Activated T-cell treated with anti-CD3 and anti-CD28 coated beads, Interleukin-2, amount 50 U/mL, for 1 hour (primary cell): ENCODE results near the gene HOXB3.

Experiments used
- DNase-seq: peaks from one replicate; pipeline ENCODE4 v3.0.0-alpha.2; 2020

The HOXB3 gene

GRCh38 chr17:48589831-48590606, at the start of gene HOXB3:
Gene HOXB3 (minus strand): TSS chr17:48590241. CDS start chr17:48552474, 37,767 bp downstream.
- DNase-seq, result no peak

- no peak for DNase-seq
Observed at GRCh38 chr17:48639136-48639535, 49.1 kb upstream of the HOXB3 start.

DNA sequence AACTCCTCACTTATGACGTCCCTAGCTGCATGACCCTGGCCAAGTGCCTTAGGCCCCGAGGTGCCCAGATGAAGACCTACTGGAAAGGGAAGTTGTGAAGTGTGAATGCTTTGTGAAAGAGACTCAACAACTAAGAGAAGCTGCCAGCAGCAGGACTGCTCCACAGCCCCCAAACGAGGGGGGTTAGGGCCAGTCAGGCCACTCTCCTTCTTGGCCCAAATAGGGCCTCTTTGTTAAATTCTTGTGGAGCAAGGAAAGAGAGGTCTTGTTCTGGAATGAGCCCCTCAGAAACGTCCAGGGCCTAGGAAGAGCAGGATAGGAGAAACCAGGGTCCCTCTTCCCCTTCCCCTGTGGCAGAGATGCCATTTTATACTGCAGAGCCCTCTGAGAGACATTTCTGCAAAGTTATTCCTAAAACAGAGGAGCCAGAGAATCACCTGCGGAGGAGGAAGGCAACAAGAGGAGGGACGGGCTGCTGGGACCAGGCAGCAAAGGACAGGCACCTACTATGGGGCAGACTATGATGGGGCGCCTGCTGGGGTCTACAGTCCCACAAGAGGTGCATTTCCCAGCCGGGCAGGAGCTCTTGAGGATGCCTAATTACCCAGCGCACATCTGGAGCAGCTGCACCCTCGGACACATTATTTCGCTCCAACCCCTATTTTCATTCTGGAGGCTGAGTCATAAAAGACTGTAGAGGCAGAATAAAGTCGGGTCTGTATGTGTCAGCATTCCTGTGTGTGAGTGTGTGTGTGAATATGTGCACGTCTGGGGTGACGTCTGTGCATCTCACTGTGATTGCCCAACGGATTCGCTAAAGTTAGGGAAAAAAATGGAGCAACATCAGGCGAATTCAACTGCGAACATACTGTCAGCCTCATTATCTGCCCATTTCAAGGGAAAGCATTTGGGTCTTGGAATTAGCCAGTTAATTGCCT, 47.6 kb upstream of the HOXB3 start:
- DNase-seq, result no peak

- peak; percentile 75 for DNase-seq
Observed at GRCh38 chr17:48636177-48637018, 46.4 kb upstream of the HOXB3 start.

GRCh38 chr17:48634493-48635208, 44.6 kb upstream of the HOXB3 start:
- DNase-seq, result no peak

GRCh38 chr17:48633266-48633677, 43.2 kb upstream of the HOXB3 start:
- DNase-seq, result no peak

DNA sequence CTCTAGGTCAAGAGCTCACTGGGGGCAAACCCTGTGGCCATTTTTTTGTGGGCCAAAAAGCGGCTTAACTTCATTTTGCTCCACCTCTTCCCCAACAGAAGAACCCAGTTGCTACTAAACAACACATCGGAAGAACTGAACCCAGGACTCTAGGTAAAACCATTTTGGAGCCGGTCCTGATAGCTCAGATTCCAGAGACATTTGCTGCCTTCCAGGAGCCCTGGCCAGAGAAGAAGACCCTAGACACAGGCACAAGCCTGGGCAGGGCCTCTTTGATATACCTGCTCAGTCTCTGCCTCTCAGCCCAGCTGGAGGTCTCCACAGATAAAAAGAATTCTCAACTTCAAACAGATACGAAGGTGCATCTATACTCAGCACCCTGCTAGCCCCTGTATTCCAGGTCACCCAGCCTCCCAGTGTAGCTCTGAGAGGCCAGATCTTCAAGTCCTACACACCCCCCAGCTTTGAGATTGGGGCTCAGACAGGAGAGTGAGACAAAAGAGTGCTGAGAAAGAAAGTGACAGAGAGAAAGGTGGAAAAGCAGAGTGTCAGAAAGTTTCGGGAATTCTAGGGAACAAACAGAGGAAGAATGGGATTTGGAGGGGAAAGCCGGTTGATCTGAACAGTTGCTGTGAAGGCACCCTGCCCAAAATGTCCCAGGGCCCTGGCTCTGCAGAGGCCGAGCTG, 42.7 kb upstream of the HOXB3 start:
- DNase-seq, result no peak

GRCh38 chr17:48631693-48632578, 41.9 kb upstream of the HOXB3 start:
- DNase-seq, result no peak

- DNase-seq, result no peak
Observed at GRCh38 chr17:48630925-48631692, 41.1 kb upstream of the HOXB3 start.

DNA sequence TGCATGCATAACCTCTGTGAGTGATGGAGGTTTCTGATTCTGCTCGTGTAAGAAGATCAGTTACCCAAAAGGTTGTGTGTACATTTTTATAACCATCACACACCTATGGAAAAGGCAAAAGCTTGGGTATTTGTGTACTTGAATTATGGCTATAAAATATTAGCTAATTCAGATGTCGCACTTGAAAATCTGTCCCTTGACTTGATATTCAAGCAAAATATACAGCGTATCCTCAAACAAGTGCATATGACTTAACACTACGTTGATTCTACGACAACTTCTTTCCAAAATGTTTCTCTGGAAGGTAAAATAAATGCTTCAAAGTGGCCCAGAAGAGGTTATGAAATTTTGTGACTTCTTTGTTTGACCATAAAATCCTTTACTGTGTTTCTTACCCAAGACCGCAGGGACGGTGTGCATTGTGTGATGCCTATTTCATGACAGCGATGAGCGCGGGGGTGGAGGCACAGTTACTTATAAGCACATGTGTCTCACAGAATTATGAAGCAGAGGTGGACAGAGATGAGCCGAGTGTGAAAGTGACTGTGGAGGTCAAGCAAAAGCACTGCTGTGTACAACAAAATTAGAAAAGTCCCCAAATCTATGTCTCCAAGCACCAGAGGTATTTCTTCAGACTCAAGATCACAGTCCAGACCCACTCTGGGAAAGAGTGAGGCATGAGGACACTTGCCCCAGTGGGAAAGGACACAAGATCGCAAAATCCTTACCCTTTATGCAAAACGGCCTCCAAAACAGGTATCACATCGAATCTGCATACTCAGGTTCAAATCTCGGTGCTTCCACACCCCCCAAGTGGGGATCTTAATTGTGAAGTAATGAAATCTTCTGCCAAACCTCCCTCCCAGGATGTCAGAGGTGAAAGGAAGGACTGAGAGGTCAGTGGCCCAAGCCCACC, 40.2 kb upstream of the HOXB3 start:
- no peak for DNase-seq

DNA sequence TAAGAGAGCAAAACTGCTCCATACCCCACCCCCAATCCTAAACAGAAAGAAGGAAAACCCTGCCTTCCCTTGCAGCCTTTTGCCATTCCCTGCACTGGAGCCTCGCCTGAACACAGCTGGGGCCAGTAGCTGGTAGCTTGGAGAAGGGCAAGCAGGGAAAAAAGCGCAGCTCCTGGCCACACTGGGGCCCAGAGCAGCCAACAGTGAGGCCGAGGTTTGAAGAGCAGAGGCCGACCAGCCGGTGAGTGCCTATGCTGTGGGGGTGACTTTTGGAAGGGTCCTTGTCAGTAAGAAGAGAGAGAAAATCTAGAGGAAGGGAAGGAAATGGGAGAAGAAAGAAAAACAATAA, 39.3 kb upstream of the HOXB3 start:
- peak; percentile 13 for DNase-seq

- DNase-seq, result peak; percentile 13
Observed at GRCh38 chr17:48628649-48629410, 38.8 kb upstream of the HOXB3 start.

- DNase-seq, result peak; percentile 16
Observed at GRCh38 chr17:48627623-48628521, 37.8 kb upstream of the HOXB3 start.

DNA sequence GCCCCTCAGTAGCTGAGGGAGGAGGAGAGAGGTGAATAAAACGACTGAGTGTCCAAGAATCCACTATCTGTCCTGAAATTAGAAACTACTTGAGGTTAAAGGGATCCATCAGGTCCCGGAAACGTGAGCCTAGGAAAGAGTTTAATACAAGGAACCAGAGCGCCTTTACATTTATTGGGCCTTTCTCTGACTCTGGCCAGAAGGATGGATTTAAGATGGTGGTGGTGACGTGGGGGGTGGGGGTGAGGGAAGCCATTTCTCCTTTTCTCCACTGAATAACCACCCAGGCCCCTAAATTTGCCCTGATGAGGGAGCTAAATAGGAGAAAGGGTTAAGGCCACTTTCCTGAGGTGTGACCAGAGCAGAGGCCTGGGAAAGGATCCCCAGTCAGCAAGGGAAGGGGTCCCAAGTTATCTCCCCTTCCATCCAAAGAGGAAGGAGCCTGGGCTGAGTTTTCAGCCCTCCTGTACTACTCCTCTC, 37.1 kb upstream of the HOXB3 start:
- DNase-seq, result no peak

- DNase-seq, result peak; percentile 49
Observed at GRCh38 chr17:48626245-48627117, 36.4 kb upstream of the HOXB3 start, which contains the start of gene HOXB9. Gene HOXB9 (minus strand): TSS chr17:48626358. CDS start chr17:48626269, 89 bp downstream.
